MM.1S (cell line): ENCODE data around the gene FGR.

Source experiments
- CTCF ChIP-seq: fragments of 300-600 bp; sonication (generic); IDR thresholded peaks from 2 replicates; pipeline ENCODE4 v1.5.1; 2016; ENCODE audit warnings: antibody characterized with exemption, low read length, mixed read lengths
- EZH2 ChIP-seq: fragments of 300-600 bp; sonication (generic); optimal IDR thresholded peaks from 2 replicates; pipeline ENCODE3; 2017; ENCODE audit warnings: low read depth, mild to moderate bottlenecking, antibody characterized with exemption, low read length, mixed read lengths

- TF ChIP-seq CTCF, result no peak
- TF ChIP-seq EZH2, result no peak
Measured at GRCh38 chr1:27682351-27682944, 47.5 kb upstream of the FGR start.
